Pancreas (tissue), 10 donors: Measurements from ENCODE around the gene RABIF. TPM values are rescaled to one million over a fixed set of nuclear protein-coding genes. Genes with fewer than 3 reads are reported as not detected.

ENCODE experiments used
- ATAC-seq, 4 donors: fragments of 200-7000 bp; cut with Tn5 transposase; one replicate each; pipeline versions ENCODE4 v1.8.0 to v1.9.1; 2020; ENCODE audit warnings: mild to moderate bottlenecking in 4 of 4, moderate library complexity in 4 of 4
- DNase-seq, 6 donors: peaks; one replicate each; pipeline ENCODE4 v3.0.0-alpha.2; 2020
- FAIRE-seq: peaks from 2 replicates; lab custom pipeline; 2012; peaks lifted over from hg19 to GRCh38; lab: Jason Lieb, UNC
- H3K27ac ChIP-seq, 4 donors: fragments of 200-600 bp; sonication (generic); 1 replicate in 3 of 4; 2 replicates in 1 of 4; pipeline versions ENCODE4 v1.5.0 to v1.8.0; 2020
- H3K27me3 ChIP-seq, 4 donors: fragments of 200-600 bp; one replicate each; pipeline ENCODE4 v1.8.0; 2021
- H3K36me3 ChIP-seq, 3 donors: fragments of 200-600 bp; sonication (generic) in 1 of 3; one replicate each; pipeline versions ENCODE4 v1.5.0 to v1.8.0; 2020 to 2021
- H3K4me1 ChIP-seq, 3 donors: fragments of 200-600 bp; one replicate each; pipeline ENCODE4 v1.8.0; 2021
- H3K4me3 ChIP-seq, 4 donors: fragments of 200-600 bp; sonication (generic) in 2 of 4; one replicate each; pipeline versions ENCODE4 v1.5.0 to v1.8.0; 2020 to 2021
- H3K9me3 ChIP-seq, 4 donors: fragments of 200-600 bp; one replicate each; pipeline ENCODE4 v1.8.0; 2021
- CTCF ChIP-seq, 4 donors: fragments of 200-600 bp; sonication (generic) in 3 of 4; IDR thresholded peaks; one replicate each; pipeline versions ENCODE4 v1.5.0 to v1.8.0; 2021; ENCODE audit warnings: antibody characterized with exemption in 4 of 4
- WGBS, 2 donors: extraction: QIAGEN DNeasy Blood & Tissue Kit; methylation state at CpG; one replicate each; pipeline ENCODE4 v1.1.7; 2013; 5-methylcytosine and 5-hydroxymethylcytosine counted together
- intact Hi-C, 3 donors: fragments of 100-400 bp; cut with DNase I; formaldehyde crosslinking; loops; one replicate each; pipeline versions ENCODE4 v1.11.1 to v1.14.2; 2022
- polyA plus RNA-seq, 2 donors: library from polyadenylated mRNA; stranded (reverse); fragments of 200-250 nt; gene quantifications; one replicate each; pipeline ENCODE4 v1.2.3, GENCODE V29; 2013
- total RNA-seq, 6 donors: library from RNA; stranded (reverse); fragmentation: NEBNext Ultra II Directional in 4 of 6; extraction: Animal tissue kit (Norgen Biotek cat#: 25700) in 4 of 6; gene quantifications; one replicate each; pipeline versions ENCODE4 v1.2.1 to v1.2.4, GENCODE V29; 2021 to 2023
- donor health status: healthy with polysubstance abuse.
- donor health status: DM: no; HTN: no; CAD: no; lungs with moderate emphysema.
- donor health status: DM: no; HTN: no; CAD: no.
- donor health status: control.
- donor health status: control.
- donor health status: Bipolar disorder and iron deficiency.
- donor health status: DM: yes; HTN: yes; CAD: no.
- donor health status: DM: no; HTN: no; CAD: no.
- donor health status: DM: no; HTN: no; CAD: no.
- donor health status: DM: yes; HTN: yes; CAD: no.

Gene RABIF
- total and polyA plus RNA-seq, 8 donors = 1.7 to 3.9 (median 2.5) TPM

GRCh38 chr1:202861420-202862132 lies 27.4 kb downstream of the RABIF start:
- 0 to 1% methylated on average over 44 of the region's 44 CpGs for WGBS, 2 donors
- H3K27ac ChIP-seq = peak overlapping the region in 1 of 4 donors; percentile 57
- H3K4me3 ChIP-seq = peak overlapping the region; percentile 45 to 76 (median 55)
- H3K9me3 ChIP-seq = no peaks in the 10 kb centered on the region
- FAIRE-seq (no peak), ATAC-seq (peak; percentile 97 to 99 (median 98)), DNase-seq (peak; percentile 81 to 94 (median 86))
- no peaks in the 10 kb centered on the region for H3K36me3 ChIP-seq
- TF ChIP-seq CTCF (IDR thresholded peaks at IDR 0.05) = no peak
- intact Hi-C loops = no loop called here
- H3K4me1 ChIP-seq = peaks cover 0 to 3% (median 0%) of the 10 kb centered on the region in 3 donors
- no peaks in the 10 kb centered on the region for H3K27me3 ChIP-seq

- Histone ChIP-seq H3K9me3 (no peaks in the 10 kb centered on the region), H3K4me3 (peak overlapping the region; percentile 45 to 76 (median 55)), H3K36me3 (no peaks in the 10 kb centered on the region), H3K4me1 (peaks cover 0 to 3% (median 0%) of the 10 kb centered on the region in 3 donors), H3K27ac (peak overlapping the region in 1 of 4 donors; percentile 57), H3K27me3 (no peaks in the 10 kb centered on the region)
- no peak for TF ChIP-seq CTCF (IDR thresholded peaks at IDR 0.05)
- intact Hi-C loops = no loop called here
- peak; percentile 55 to 76 (median 64) for DNase-seq
- WGBS, 2 donors = 1% methylated on average over 41 to 50 of the region's 50 CpGs
- ATAC-seq = peak; percentile 78 to 88 (median 81)
- FAIRE-seq = no peak
Measured at GRCh38 chr1:202860744-202861419, 28.1 kb downstream of the RABIF start.

GRCh38 chr1:202858789-202859414 lies 30.0 kb downstream of the RABIF start:
- WGBS, 2 donors = 82 to 89% methylated on average over 10 of the region's 10 CpGs
- Histone ChIP-seq H3K4me3 (no peak overlapping the region), H3K9me3 (no peaks in the 10 kb centered on the region), H3K4me1 (peaks cover 0 to 3% (median 0%) of the 10 kb centered on the region in 3 donors), H3K27ac (no peak overlapping the region), H3K27me3 (no peaks in the 10 kb centered on the region), H3K36me3 (no peaks in the 10 kb centered on the region)
- no peak for FAIRE-seq
- intact Hi-C loops = no loop called here
- DNase-seq = peak in 3 of 6 donors; percentile 34 to 63 (median 56)
- ATAC-seq = no peak
- no peak for TF ChIP-seq CTCF (IDR thresholded peaks at IDR 0.05)

- H3K27me3 ChIP-seq = no peaks in the 10 kb centered on the region
- no peak for FAIRE-seq
- H3K27ac ChIP-seq = no peak overlapping the region
- peak in 1 of 6 donors; percentile 7 for DNase-seq
- 79 to 80% methylated on average over 6 of the region's 6 CpGs for WGBS, 2 donors
- no peak for TF ChIP-seq CTCF (IDR thresholded peaks at IDR 0.05)
- no peaks in the 10 kb centered on the region for H3K36me3 ChIP-seq
- no peaks in the 10 kb centered on the region for H3K9me3 ChIP-seq
- no peak for ATAC-seq
- intact Hi-C loops = no loop called here
- no peak overlapping the region for H3K4me3 ChIP-seq
- H3K4me1 ChIP-seq = peaks cover 0 to 3% (median 0%) of the 10 kb centered on the region in 3 donors
Measured at GRCh38 chr1:202858331-202858730, 30.6 kb downstream of the RABIF start.
